ENCODE results near the gene TBATA. TPM values are rescaled to one million over a fixed set of nuclear protein-coding genes. Genes with fewer than 3 reads are reported as not detected.

Gene TBATA
- total RNA-seq, 1 experiment from 2014 or later, result not detected

GRCh38 chr10:70806841-70807240 is 21.7 kb upstream of the TBATA start:
- DNase-seq (ENCODE audit: low spot score), result no peak
- Histone ChIP-seq H3K36me3 (ENCODE audit: insufficient read depth, low read length, poor library complexity, severe bottlenecking) (no peaks in the 10 kb centered on the region), H3K4me3 (ENCODE audit: low read depth, low read length, poor library complexity, severe bottlenecking) (no peak overlapping the region), H3K27ac (ENCODE audit: low read depth, low read length, poor library complexity, severe bottlenecking) (no peak overlapping the region), H3K27me3 (replicated peaks; ENCODE audit: insufficient read depth, low read depth, low read length, poor library complexity) (no peaks in the 10 kb centered on the region), H3K4me1 (ENCODE audit: insufficient read depth, low read length, poor library complexity, severe bottlenecking) (no peaks in the 10 kb centered on the region), H3K9me3 (ENCODE audit: low read depth, low read length, poor library complexity, severe bottlenecking) (no peaks in the 10 kb centered on the region)
- CTCF ChIA-PET, result no interaction called here
- intact Hi-C loops (cut with micrococcal nuclease; ENCODE audit: unreplicated experiment), result no loop called here
- no TSS peak for BruUV-seq (replicated peaks)
- POLR2A ChIA-PET (ENCODE audit: low non-redundant PET), result no interaction called here
- TF ChIP-seq CTCF (conservative IDR thresholded peaks at IDR 0.05; ENCODE audit: low read depth, low read length), result no peak

- no peaks in the 10 kb centered on the region for H3K36me3 ChIP-seq (ENCODE audit: insufficient read depth, low read length, poor library complexity, severe bottlenecking)
- no peak overlapping the region for H3K4me3 ChIP-seq (ENCODE audit: low read depth, low read length, poor library complexity, severe bottlenecking)
- intact Hi-C loops (cut with micrococcal nuclease; ENCODE audit: unreplicated experiment), result no loop called here
- no peak overlapping the region for H3K27ac ChIP-seq (ENCODE audit: low read depth, low read length, poor library complexity, severe bottlenecking)
- ChIA-PET CTCF (no interaction called here), POLR2A (ENCODE audit: low non-redundant PET) (no interaction called here)
- H3K27me3 ChIP-seq (replicated peaks; ENCODE audit: insufficient read depth, low read depth, low read length, poor library complexity), result no peaks in the 10 kb centered on the region
- no peaks in the 10 kb centered on the region for H3K4me1 ChIP-seq (ENCODE audit: insufficient read depth, low read length, poor library complexity, severe bottlenecking)
- DNase-seq (ENCODE audit: low spot score), result no peak
- BruUV-seq (replicated peaks), result no TSS peak
- no peaks in the 10 kb centered on the region for H3K9me3 ChIP-seq (ENCODE audit: low read depth, low read length, poor library complexity, severe bottlenecking)
- TF ChIP-seq EZH2 (IDR thresholded peaks at IDR 0.05; ENCODE audit: borderline replicate concordance, low read depth, low read length, poor library complexity, severe bottlenecking), result no peak
- no peak for TF ChIP-seq CTCF (conservative IDR thresholded peaks at IDR 0.05; ENCODE audit: low read depth, low read length)
These were observed 20.5 kb upstream of the TBATA start for GRCh38 chr10:70805619-70806215.

DNA sequence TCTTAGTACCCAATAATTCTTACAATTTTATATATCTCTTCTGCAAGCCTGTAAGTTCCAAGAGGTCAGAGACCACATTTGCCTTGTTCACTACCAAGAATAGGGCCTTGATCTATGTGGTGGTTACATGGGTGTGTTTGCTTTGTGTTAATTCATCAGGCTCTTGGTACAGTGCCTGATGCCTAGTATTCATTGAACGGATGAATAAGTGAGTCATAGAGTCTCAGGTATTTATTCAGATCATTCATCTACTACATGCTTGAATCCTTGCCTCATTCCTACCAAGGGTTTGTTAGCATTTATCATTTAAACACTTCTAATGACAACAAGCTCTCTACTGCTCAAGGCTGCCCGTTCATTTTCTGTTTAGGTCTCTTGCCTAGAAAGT is 19.2 kb upstream of the TBATA start:
- TF ChIP-seq EZH2 (IDR thresholded peaks at IDR 0.05; ENCODE audit: borderline replicate concordance, low read depth, low read length, poor library complexity, severe bottlenecking) (no peak), CTCF (conservative IDR thresholded peaks at IDR 0.05; ENCODE audit: low read depth, low read length) (no peak)
- no TSS peak for BruUV-seq (replicated peaks)
- H3K4me3 ChIP-seq (ENCODE audit: low read depth, low read length, poor library complexity, severe bottlenecking), result no peak overlapping the region
- H3K4me1 ChIP-seq (ENCODE audit: insufficient read depth, low read length, poor library complexity, severe bottlenecking), result no peaks in the 10 kb centered on the region
- H3K27me3 ChIP-seq (replicated peaks; ENCODE audit: insufficient read depth, low read depth, low read length, poor library complexity), result no peaks in the 10 kb centered on the region
- ChIA-PET POLR2A (ENCODE audit: low non-redundant PET) (no interaction called here), CTCF (no interaction called here)
- no peaks in the 10 kb centered on the region for H3K36me3 ChIP-seq (ENCODE audit: insufficient read depth, low read length, poor library complexity, severe bottlenecking)
- intact Hi-C loops (cut with micrococcal nuclease; ENCODE audit: unreplicated experiment), result no loop called here
- H3K27ac ChIP-seq (ENCODE audit: low read depth, low read length, poor library complexity, severe bottlenecking), result no peak overlapping the region
- DNase-seq (ENCODE audit: low spot score), result no peak
- no peaks in the 10 kb centered on the region for H3K9me3 ChIP-seq (ENCODE audit: low read depth, low read length, poor library complexity, severe bottlenecking)
